HL-60/S4 treated with phorbol 12-myristate 13-acetate at 8.2 ng/mL for 4 days and 3 days (cell line): ENCODE data around the gene TIMD4.
"Not testable (repeated sequence)": the region's sequence is repeated elsewhere in the genome, so short reads cannot be mapped to it uniquely, and the experiment has no call there.

Experiments
- in situ Hi-C: fragments of 300-500 bp; cut with MboI; formaldehyde crosslinking; loops from 2 replicates; pipeline ENCODE4 v1.15.0; 2022; ENCODE audit warnings: low sequenced_read_pairs

The TIMD4 gene

DNA sequence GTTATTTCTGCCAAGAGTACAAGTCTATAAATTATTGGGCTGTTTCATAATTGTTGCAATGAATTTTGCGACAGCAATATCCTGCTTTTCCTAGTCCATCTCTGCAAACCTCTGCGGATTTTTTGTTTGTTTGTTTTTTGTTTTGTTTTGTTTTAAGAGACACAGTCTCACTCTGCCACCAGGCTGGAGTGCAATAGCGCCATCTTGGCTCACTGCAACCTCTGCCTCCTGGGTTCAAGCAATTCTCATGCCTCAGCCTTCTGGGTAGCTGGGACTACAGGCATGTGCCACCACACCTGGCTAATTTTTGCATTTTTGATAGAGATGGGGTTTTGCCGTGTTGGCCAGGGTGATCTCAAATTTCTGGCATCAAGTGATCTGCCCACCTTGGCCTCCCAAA lies 37.3 kb downstream of the TIMD4 start:
- in situ Hi-C loops: not testable (repeated sequence)

DNA sequence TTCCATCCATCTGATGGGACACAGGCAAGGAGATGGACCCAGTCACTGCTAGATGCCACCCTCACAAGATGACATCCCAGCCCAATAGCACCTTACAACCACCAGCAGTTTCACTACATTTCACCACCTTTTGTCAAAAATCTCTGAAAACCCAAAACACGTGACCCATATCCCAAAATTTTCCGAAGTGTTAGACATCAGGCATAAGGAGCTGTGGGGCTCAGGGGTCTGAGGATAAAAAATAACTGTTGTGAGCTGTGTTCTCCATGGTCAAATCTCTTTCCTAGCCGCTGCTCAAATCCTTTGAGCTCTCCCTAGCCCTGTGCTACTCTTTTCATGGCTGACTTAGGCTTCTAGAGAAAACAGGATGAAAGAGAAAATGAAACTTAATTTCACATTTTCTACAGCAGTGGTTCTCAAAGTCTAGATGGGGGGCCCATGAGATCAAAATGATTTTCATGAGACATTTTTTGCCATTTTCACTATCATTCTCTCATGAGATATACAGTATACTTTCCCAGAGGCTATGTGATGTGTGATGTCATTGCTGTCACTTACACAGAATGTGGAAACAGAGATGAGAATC lies 40.7 kb downstream of the TIMD4 start:
- in situ Hi-C loops: no loop called here

DNA sequence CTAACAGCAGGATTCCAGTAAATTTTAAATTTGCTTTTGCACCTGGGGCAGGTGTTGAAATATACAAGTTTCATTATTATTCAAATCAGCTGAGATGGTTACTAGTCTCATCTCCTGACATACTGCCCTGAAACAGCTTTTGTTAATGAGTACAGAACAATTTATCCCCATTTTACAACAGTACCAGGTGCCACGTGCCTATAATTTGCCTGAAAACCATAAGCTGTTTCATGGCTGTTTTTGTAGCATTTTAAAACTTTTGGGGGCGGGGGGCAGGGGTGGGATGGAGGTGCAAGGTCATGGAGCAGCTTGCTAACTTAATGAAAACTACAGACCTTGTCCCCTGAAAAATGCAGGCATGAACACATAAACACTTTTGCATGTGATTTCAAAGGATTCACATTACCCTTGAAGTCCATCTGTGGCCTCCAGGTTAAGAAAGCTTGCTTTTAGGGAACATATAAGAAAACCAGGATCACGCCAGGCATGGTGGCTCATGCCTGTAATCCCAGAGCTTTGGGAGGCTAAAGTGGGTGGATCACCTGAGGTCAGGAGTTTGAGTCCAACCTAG lies 42.1 kb downstream of the TIMD4 start:
- in situ Hi-C loops: no loop called here

DNA sequence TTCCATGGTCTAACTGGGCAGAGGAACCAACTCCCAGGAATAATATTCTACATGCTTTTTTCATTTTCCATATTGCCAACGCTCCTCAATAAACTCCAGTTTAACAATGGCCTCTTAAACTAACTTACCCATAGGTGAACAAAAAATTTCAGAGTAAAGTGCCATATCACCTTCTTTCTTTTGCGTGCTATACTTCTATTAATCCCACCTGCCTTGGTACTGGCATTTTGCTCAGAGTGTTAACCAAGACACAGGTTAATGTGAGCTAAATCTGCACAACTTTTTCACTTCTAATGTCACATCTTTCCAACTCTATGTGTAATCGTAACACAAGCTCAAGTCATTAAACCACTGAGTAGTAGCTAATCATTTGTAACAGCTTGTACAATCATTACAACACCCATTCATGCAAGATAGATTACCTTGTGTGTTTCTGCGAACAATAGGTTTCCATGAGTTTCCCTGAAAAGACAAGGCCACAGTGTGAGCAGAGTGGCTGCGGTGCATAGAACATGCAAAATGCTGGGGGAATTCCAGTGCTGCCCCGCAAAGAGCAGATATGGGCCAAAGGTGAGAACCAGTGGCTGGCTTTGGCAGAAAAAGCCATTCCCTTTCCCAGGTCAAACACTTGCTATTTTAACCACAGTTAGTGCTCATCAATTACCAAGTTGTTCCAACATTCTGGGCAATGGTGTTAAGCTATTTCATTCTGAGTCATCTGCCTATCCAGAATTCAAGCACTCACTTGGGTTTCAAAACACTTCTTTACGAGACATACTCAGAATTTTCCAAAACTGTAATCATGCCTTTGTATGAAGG lies 42.8 kb downstream of the TIMD4 start:
- in situ Hi-C loops: no loop called here

DNA sequence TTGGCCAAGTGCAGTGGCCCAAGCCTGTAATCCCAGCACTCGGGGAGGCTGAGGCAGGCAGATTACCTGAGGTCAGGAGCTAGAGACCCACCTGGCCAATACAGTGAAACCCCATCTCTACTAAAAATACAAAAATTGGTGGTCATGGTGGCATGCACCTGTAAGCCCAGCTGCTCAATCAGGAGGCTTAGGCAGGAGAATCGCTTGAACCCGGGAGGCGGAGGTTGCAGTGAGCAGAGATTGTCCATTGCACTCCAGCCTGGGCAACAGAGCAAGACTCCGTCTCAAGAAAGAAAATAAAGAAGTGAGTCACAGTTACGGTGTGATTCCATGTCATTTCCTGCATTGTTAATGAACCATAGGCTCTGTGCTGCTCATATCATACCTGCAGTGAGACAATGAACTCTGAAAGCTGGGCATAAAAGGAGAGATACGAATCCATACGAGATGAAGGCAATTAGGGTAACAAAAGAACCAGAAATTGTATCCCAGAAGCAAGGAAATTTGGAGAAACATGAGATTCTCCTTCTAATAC lies 44.6 kb downstream of the TIMD4 start:
- in situ Hi-C loops: no loop called here

DNA sequence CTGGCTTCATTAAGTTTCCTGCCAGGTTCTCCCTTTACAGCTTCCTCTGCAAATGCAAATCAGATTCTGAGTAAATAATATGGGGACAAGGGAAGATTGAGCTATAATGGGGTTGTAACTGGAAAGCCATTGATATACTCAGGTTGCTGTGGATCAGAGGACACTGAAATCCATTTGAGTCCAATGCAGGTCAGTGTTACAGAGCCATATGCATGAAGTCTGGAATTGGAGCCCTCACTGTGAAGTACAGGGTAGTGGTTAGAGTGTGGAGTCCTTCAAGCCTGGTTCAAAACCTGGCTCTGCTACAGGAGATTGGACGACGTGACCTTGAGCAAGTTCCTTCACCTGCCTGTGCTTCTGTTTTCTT lies 48.7 kb downstream of the TIMD4 start:
- in situ Hi-C loops: no loop called here

DNA sequence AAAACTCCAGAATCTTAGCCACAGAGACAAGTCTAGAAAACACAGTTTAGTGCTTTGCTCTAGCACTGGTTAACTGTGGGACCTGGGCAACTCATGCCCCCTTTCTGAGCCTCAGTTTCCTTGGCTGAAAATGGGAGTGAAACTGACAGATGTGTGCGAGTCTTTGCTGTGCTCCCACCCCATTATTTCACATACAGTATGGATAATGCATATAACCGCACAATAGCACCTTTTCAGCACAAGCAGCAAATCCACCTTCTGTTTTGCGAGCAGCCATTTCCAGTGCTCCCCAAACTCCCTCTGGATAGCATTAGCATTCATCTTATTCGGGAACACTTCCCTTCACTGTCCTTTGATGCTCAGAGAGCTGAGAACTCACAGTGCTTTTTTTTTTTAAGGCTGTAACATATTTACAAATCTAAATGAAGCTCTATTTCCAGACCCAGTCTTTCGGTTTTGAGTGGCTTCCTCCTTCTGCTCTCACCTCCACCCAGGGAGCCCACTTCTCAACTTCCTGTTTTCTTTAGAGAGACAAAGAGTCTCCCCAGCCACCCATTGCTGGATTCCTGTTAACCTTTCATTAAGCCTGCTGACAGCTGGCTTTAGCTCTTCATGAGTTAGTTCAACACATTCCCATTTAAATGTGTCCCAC lies 49.2 kb downstream of the TIMD4 start:
- in situ Hi-C loops: no loop called here

DNA sequence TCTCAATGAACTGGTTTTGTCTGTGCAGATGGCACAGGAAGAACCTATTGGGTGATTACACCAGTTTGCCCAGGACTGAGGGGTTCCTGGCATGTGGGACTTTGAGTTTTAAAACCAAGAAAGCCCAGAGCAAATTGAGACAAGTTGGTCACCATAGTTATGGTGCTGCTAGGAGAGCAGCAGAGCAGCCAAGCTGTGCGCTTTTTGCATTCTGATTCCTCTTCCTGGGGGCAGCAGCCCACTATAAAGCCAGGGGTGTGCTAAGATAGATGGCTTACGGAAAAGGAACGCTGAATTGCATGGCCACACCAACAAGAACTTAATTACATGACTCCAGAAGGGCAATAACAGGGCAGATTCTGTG lies 49.7 kb downstream of the TIMD4 start:
- in situ Hi-C loops: no loop called here

DNA sequence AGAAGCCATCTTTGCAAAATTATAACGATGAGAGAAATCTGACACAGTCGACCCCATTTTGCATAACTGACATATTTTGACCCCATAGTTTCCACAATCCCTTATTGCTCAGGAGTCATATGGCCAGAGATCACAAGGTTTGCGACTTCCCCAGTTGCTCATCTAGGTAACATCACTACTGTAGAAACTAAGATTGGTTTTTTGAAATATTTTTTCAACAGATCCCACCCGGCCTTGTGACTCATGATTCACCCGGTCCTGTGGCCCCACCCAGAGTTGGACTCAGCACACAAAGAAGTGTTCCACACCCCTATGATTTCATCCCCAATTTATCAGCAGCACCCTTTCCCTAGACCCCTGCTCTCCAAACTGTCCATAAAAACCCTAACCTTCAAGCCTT lies 50.2 kb downstream of the TIMD4 start:
- in situ Hi-C loops: no loop called here

DNA sequence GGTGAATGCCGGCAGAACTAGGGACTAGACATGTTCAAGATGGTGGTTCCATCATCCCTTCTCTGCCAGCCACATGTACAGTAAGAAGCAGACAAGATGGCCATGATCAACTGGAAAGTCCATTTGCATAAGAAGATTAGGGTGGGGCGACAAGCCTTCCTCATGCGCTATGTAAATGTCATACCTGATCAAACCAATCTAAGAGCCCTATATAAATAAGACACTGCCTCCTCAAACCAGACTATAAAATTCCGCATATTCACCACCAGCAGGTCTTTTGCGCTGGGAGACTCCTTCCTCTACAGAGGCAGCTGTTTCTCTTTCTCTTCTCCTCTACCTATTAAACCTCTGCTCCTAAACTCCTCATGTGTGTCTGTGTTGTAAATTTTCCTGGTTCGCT lies 53.8 kb downstream of the TIMD4 start:
- in situ Hi-C loops: no loop called here

DNA sequence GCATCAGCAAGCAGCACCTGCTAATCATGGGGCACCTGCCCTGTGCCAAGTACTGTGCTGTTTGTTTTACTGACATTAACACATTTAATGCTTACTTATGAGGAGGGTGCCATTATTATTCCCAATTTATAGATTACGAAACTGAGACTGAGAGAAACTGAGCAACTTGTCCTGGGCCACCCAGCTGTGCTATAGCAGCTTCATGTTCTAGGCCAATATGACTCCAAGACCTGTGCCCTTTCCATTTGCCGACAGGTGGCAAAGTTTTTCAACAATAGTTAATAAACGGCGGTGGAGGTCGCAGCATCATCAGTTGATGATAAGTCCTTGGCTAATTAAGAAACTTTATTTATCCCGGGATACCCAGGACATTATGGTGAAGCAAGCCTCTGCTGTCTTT lies 55.4 kb downstream of the TIMD4 start:
- in situ Hi-C loops: no loop called here

DNA sequence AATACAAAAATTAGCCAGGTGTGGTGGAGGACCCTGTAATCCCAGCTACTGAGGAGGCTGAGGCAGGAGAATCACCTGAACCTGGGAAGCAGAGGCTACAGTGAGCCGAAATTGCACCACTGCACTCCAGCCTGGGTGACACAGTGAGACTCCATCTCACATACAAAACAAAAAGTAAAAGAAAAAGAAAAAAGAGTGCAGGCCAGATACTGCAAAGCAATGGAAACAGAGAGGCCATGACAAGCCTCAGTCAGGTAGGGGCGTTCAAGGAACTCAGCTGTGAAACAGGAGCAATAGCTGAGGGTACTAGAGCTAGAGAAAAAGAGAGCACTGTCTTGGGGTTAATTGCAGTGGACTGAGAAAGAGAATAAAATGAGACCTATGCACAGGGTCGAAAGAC lies 56.2 kb downstream of the TIMD4 start:
- in situ Hi-C loops: no loop called here

DNA sequence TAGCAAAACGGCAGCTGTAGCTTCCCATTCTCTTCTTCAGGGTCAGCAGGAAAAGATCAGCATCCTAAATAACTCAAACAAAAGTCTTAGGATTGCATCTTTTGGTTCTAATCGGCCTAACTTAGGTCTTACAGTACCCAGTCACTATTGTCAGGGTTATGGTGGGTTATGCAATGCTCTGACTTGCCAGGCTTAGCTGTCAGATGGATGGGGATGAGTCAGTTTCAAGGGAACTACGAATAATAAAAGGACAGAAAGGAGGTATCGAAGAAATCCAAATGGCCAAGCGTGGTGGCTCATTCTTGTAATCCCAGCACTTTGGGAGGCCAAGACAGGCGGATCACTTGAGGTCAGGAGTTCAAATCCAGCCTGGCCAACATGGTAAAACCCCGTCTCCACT lies 66.5 kb downstream of the TIMD4 start:
- in situ Hi-C loops: no loop called here

DNA sequence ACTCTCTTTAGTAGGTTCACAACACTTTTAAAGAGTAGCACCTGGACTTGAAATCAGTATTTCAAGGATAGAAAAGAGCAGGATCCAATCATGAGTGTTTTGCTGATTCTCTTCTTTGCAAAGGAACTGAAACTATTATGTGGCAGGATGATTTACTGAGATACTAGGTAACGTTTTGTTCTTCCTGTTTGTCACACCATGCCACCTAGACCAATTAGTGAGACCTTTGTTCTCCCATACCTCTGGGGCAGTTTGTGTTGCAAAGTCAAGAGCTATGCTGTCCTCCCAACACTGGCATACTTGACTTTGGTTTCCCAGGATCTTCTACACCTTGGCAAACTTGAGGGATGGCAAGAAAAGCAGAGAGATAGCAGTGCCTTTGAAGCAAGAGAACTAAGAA lies 69.5 kb downstream of the TIMD4 start:
- in situ Hi-C loops: no loop called here

DNA sequence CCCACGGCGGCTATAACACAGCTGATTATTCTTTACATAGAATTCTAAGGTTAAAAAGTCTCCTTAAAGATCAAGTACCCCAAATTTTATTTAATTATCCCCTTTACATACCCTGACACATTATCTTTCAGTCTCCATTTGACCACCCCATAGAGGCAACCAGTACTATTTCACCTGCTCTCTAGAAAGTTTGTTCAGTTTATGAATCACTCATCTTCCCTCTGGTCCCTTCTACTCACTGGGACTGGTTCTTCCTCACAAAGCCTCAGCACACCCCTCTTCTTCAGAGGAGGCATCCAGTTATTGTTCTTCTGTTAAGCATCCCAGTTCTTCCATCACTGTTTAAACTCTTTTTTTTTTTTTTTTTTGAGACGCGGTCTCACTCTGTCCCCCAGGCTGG lies 70.2 kb downstream of the TIMD4 start:
- in situ Hi-C loops: no loop called here

DNA sequence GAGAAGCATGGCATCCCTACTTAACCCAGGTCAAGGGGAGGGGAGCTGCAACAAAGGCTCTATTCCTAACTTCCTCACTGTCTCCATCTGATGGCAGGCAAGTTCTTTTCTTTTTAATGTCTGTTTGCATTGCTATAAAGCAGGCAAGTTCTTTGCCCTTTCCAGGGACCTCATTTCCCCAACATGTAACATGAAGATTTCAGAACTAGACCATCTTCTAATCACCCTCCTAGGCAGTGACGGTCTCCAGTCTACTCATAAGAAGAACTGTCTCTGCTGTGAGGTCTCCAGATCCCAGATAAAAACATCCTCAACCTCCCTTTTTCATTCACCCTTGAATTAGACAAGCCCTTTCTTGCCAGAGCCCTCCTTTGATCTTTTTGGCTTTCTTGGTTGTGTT lies 70.8 kb downstream of the TIMD4 start:
- in situ Hi-C loops: no loop called here

DNA sequence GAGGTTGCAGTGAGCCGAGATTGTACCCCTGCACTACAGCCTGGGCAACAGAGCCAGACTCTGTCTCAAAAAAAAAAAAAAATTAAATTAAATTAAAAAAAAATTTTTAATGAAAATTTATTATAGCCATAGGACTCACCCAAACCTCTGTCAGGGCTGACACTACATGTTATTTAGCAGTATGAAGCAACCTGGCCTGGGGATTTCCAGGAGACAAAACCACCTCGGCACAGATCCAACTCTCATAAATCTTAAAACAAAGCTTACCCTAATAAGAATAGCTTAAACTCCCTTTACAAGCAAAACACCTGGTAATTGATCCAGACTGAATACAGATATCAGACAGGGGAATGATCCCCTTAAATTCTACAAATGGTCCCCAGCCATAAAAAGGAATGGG lies 74.5 kb downstream of the TIMD4 start:
- in situ Hi-C loops: no loop called here

DNA sequence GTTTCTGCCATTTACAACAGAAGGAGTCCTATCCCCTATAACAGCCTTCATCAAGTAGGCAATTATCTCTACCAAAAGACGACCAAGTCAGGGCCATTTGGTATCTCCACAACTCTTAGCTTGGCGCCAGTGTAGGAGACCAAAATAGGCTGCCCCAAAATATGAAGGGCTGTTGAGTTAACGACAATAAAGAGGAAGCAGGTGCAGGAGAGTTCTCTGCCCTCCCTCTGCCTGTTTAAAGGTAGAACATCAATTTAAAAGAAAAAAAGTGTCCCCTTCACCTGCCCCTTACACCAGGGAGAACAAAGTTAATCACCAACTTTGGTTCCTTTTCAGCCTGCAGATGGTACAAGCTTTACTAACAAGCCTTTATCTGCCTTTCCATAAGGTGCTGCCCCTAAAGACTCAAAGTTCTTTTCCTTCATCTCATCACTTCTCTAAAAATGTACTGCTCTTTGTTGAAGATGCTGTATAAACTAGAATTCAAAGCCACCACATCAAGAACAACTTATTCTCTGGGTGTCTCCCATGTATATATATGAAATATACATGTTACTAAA lies 79.6 kb downstream of the TIMD4 start:
- in situ Hi-C loops: no loop called here

DNA sequence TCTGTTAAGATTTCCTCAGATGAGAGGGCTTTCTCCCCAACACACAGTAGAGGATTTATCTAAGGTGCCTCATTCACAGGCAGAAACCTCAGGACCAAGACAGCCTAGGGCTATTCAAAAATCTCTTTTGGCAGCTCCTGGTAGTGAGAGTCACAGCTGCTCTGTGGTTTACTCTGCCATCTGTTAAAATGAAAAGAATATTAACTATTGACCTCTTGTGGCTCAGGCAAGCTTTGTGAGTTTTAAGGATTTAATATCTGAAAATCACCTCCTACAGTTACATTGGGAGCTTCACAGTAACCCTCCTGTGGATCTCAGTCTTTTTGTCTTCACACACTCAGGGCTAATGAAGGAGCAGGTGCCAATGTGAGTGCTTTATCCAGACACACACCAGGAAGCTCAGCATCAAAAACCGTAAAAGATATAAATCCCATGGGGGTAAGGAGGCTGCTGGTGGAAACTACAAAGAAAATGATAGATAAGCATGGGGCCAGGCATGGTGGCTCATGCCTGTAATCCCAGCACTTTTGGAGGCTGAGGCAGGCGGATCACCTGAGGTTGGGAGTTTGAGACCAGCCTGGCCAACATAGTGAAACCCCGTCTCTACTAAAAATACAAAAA lies 83.3 kb downstream of the TIMD4 start:
- in situ Hi-C loops: no loop called here

DNA sequence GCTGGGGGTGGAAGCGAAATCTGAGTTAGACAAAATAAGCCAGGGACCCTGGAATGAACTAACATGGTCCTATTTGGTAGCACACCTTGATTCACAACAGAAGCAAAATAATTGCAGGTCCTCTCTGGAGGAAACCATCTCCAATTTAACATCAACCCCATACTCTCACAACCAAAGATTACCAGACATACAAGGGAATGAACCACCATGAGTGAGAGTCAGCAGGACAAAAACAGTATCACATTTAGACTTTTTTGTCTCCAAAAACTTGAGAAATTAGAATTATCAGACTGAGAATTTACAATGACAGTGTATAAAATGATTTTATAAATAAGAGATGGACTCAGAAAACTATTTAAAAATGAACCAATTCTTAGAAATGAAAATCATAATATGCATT lies 91.8 kb downstream of the TIMD4 start:
- in situ Hi-C loops: no loop called here

DNA sequence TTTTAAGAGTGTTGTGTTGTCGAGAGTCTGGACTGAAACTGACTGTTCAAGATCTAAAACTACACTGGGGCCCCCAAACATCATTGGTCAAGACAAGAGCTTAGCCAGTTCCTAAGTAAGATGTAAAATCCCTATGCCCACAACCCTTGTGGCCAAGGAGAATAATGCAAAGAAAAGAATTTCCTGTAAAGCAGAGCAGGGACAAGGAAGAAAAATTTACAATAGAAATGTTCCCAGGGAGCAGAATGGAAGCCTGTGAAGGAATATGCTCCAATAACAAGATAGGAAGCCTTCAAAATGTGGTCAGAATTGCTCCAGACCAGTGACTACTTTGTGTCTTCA lies 92.6 kb downstream of the TIMD4 start:
- in situ Hi-C loops: no loop called here
